ENCODE results near the gene NCF4.

The NCF4 gene

GRCh38 chr22:36924151-36924698 lies 63.4 kb downstream of the NCF4 start:
- no peak for DNase-seq

- DNase-seq: no peak
Measured at GRCh38 chr22:36925388-36926290, 64.8 kb downstream of the NCF4 start.

GRCh38 chr22:36926309-36926708 lies 65.5 kb downstream of the NCF4 start:
- no peak for DNase-seq

GRCh38 chr22:36926721-36927435 lies 66.1 kb downstream of the NCF4 start:
- no peak for DNase-seq

Measured in T-helper 9 cell (primary cell).